ENCODE data around the gene ANO6. TPM values are rescaled to one million over a fixed set of nuclear protein-coding genes. Genes with fewer than 3 reads are reported as not detected.

The ANO6 gene
- total RNA-seq, 1 experiment from 2014 or later: 46.8 TPM

DNA sequence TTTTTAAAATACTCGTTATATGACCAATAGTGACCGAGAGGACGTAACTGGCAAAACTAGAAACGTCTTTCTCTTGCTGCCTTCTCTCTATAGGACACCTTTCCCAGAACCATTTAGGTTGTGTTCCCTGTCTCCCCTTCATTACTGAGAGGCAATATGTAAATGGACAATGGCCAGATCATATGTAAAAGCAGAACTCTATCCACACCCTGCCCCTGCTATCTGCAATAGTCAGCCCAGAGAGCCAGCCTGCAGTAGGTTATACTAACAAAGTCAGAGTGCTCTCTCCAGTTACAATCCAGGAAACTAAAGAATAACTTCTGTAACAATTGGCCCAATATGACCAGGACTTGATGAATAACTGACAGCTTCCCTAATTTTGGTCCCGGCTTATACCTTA is 216.8 kb downstream of the ANO6 start:
- no peak overlapping the region for H3K4me3 Mint-ChIP-seq
- peaks cover 24% of the 10 kb centered on the region for H3K36me3 Mint-ChIP-seq
- TF ChIP-seq, protein P1, sequence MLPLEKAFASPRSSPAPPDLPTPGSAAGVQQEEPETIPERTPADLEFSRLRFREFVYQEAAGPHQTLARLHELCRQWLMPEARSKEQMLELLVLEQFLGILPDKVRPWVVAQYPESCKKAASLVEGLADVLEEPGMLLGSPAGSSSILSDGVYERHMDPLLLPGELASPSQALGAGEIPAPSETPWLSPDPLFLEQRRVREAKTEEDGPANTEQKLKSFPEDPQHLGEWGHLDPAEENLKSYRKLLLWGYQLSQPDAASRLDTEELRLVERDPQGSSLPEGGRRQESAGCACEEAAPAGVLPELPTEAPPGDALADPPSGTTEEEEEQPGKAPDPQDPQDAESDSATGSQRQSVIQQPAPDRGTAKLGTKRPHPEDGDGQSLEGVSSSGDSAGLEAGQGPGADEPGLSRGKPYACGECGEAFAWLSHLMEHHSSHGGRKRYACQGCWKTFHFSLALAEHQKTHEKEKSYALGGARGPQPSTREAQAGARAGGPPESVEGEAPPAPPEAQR (CRISPR knock-in tag; IDR thresholded peaks at IDR 0.05): no peak
- TF ChIP-seq FOXJ3 (CRISPR knock-in tag; IDR thresholded peaks at IDR 0.05; ENCODE audit: borderline replicate concordance) (no peak), TEAD1 (CRISPR knock-in tag; IDR thresholded peaks at IDR 0.05) (no peak), PRRX2 (CRISPR knock-in tag; IDR thresholded peaks at IDR 0.05) (no peak)
- ChIA-PET CTCF (no interaction called here), POLR2A (no interaction called here)
- DNase-seq (ENCODE audit: low spot score) (no peak), ATAC-seq (no peak)
- peaks cover 34% of the 10 kb centered on the region for H3K4me1 Mint-ChIP-seq
- no peak overlapping the region; the same call in 1 of the 2 replicates for H3K27ac Mint-ChIP-seq
- peaks cover 29% of the 10 kb centered on the region for H3K27me3 Mint-ChIP-seq (ENCODE audit: low read depth)
- no peaks in the 10 kb centered on the region for H3K9me3 Mint-ChIP-seq

DNA sequence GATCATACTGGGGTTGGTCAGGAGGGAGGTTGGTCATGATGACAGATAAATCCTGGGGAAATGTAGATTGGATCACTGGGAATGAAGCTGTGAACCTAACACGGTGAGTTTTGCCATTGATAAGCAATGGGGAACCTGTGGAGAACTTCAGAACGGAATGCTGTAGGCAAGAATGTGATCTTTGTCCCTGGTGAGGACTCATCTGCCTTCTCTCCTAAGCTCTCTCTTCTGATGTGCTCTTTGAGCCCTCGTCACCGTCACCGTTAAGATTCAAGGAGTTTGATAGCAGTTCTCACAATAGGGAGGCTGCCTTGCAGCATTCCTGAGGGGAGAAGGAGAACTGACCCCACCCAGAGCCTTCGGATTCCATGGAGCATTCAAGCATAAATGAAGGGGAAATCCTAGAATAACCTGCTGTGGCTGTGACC is 217.6 kb downstream of the ANO6 start:
- peak; percentile 40 for DNase-seq (ENCODE audit: low spot score)
- peaks cover 34% of the 10 kb centered on the region for H3K4me1 Mint-ChIP-seq
- ChIA-PET POLR2A (interaction anchor here (0.6 kb wide), 1 partner anchor 105 kb away, joined by 4 read pairs; no protein-coding TSS in a partner anchor), CTCF (interaction anchor here (1.0 to 1.4 kb wide), 2 partner anchors 44 to 460 kb away, joined by 3 to 4 read pairs; no protein-coding TSS in a partner anchor)
- TF ChIP-seq, protein P2, sequence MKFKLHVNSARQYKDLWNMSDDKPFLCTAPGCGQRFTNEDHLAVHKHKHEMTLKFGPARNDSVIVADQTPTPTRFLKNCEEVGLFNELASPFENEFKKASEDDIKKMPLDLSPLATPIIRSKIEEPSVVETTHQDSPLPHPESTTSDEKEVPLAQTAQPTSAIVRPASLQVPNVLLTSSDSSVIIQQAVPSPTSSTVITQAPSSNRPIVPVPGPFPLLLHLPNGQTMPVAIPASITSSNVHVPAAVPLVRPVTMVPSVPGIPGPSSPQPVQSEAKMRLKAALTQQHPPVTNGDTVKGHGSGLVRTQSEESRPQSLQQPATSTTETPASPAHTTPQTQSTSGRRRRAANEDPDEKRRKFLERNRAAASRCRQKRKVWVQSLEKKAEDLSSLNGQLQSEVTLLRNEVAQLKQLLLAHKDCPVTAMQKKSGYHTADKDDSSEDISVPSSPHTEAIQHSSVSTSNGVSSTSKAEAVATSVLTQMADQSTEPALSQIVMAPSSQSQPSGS (CRISPR knock-in tag; IDR thresholded peaks at IDR 0.05; ENCODE audit: borderline replicate concordance, low read depth): no peak
- TF ChIP-seq CREM (CRISPR knock-in tag; IDR thresholded peaks at IDR 0.05) (no peak), NR3C1 (CRISPR knock-in tag; conservative IDR thresholded peaks at IDR 0.05; ENCODE audit: low read depth) (no peak), ZNF263 (CRISPR knock-in tag; IDR thresholded peaks at IDR 0.05; ENCODE audit: low read depth) (no peak), NR1H2 (CRISPR knock-in tag; IDR thresholded peaks at IDR 0.05) (no peak), NFYB (CRISPR knock-in tag; conservative IDR thresholded peaks at IDR 0.05; ENCODE audit: low read depth) (no peak), JUN (CRISPR knock-in tag; IDR thresholded peaks at IDR 0.05) (no peak)
- TF ChIP-seq, protein P3, sequence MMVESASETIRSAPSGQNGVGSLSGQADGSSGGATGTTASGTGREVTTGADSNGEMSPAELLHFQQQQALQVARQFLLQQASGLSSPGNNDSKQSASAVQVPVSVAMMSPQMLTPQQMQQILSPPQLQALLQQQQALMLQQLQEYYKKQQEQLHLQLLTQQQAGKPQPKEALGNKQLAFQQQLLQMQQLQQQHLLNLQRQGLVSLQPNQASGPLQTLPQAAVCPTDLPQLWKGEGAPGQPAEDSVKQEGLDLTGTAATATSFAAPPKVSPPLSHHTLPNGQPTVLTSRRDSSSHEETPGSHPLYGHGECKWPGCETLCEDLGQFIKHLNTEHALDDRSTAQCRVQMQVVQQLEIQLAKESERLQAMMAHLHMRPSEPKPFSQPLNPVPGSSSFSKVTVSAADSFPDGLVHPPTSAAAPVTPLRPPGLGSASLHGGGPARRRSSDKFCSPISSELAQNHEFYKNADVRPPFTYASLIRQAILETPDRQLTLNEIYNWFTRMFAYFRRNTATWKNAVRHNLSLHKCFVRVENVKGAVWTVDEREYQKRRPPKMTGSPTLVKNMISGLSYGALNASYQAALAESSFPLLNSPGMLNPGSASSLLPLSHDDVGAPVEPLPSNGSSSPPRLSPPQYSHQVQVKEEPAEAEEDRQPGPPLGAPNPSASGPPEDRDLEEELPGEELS (CRISPR knock-in tag; IDR thresholded peaks at IDR 0.05): no peak
- TF ChIP-seq, protein P4, sequence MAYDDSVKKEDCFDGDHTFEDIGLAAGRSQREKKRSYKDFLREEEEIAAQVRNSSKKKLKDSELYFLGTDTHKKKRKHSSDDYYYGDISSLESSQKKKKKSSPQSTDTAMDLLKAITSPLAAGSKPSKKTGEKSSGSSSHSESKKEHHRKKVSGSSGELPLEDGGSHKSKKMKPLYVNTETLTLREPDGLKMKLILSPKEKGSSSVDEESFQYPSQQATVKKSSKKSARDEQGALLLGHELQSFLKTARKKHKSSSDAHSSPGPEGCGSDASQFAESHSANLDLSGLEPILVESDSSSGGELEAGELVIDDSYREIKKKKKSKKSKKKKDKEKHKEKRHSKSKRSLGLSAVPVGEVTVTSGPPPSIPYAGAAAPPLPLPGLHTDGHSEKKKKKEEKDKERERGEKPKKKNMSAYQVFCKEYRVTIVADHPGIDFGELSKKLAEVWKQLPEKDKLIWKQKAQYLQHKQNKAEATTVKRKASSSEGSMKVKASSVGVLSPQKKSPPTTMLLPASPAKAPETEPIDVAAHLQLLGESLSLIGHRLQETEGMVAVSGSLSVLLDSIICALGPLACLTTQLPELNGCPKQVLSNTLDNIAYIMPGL (CRISPR knock-in tag; IDR thresholded peaks at IDR 0.05): no peak
- ATAC-seq: peak; percentile 91
- H3K4me3 Mint-ChIP-seq: no peak overlapping the region
- H3K27me3 Mint-ChIP-seq (ENCODE audit: low read depth): peaks cover 29% of the 10 kb centered on the region
- no peaks in the 10 kb centered on the region for H3K9me3 Mint-ChIP-seq
- H3K36me3 Mint-ChIP-seq: peaks cover 17% of the 10 kb centered on the region
- peak overlapping the region; percentile 51; the same call in 1 of the 2 replicates for H3K27ac Mint-ChIP-seq

DNA sequence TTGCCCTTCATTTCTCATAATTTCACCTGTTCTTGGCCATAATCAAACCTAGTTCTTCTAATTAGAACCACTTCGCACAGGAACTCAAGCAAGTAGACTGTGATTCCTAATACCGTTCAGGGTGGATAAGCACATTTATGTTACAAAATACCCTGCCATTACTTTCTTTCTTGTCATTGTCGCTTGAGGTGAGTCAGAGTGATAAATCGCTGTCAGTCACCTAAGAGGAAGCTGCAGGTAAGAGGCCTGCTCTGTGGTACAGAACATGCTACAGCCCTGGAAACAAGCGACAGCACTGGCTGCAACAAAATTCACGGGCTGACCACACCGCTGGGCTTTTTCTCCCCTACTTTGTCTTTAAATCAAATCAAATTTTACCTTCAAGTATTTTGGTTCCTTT is 218.2 kb downstream of the ANO6 start:
- no peak overlapping the region for H3K27ac Mint-ChIP-seq
- DNase-seq (ENCODE audit: low spot score) (no peak), ATAC-seq (no peak)
- ChIA-PET POLR2A (no interaction called here), CTCF (interaction anchor here (1.0 to 1.4 kb wide), 2 partner anchors 45 to 461 kb away, joined by 3 to 4 read pairs; no protein-coding TSS in a partner anchor)
- peaks cover 34% of the 10 kb centered on the region for H3K4me1 Mint-ChIP-seq
- peaks cover 31% of the 10 kb centered on the region for H3K27me3 Mint-ChIP-seq (ENCODE audit: low read depth)
- peaks cover 12% of the 10 kb centered on the region for H3K36me3 Mint-ChIP-seq
- no peaks in the 10 kb centered on the region for H3K9me3 Mint-ChIP-seq
- TF ChIP-seq, protein P5, sequence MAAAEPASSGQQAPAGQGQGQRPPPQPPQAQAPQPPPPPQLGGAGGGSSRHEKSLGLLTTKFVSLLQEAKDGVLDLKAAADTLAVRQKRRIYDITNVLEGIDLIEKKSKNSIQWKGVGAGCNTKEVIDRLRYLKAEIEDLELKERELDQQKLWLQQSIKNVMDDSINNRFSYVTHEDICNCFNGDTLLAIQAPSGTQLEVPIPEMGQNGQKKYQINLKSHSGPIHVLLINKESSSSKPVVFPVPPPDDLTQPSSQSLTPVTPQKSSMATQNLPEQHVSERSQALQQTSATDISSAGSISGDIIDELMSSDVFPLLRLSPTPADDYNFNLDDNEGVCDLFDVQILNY (CRISPR knock-in tag; IDR thresholded peaks at IDR 0.05): no peak
- no peak overlapping the region for H3K4me3 Mint-ChIP-seq

All from WTC11 (cell line).